Cardiac fibroblast (primary cell): ENCODE measurements around the gene CARD14.
"Not testable (repeated sequence)": the region's sequence is repeated elsewhere in the genome, so short reads cannot be mapped to it uniquely, and the experiment has no call there.

ENCODE experiments used
- DNase-seq, 2 donors: peaks; one replicate each; pipeline versions ENCODE4 v3.0.0 to v3.0.0-alpha.2; 2010; ENCODE audit warnings: low read depth in 2 of 2
- H3K4me3 ChIP-seq, 2 donors: replicated peaks in 1 of 2; 1 replicate in 1 of 2; 2 replicates in 1 of 2; pipeline ENCODE4 v1.5.1; 2011; ENCODE audit warnings: low read depth in 2 of 2, low read length in 2 of 2, mild to moderate bottlenecking in 2 of 2, moderate library complexity in 1 of 2
- CTCF ChIP-seq: IDR thresholded peaks from one replicate; pipeline ENCODE4 v1.5.1; 2011; ENCODE audit warnings: low read depth, mild to moderate bottlenecking, low read length, inconsistent platforms

Gene CARD14

GRCh38 chr17:80147035-80147822, 22.6 kb upstream of the CARD14 start, which contains the start of gene EIF4A3:
Gene EIF4A3 (minus strand): TSS chr17:80147128. CDS start chr17:80146961, 167 bp downstream.
- DNase-seq, result peak; percentile 99 to 100
- no peak for TF ChIP-seq CTCF
- peak within 1 kb of the TSS; percentile 80 to 98 for H3K4me3 ChIP-seq

- peak; percentile 80 to 82 for DNase-seq
- H3K4me3 ChIP-seq, result no peak overlapping the region
- no peak for TF ChIP-seq CTCF
Measured at GRCh38 chr17:80151333-80151732, 18.5 kb upstream of the CARD14 start.

- DNase-seq, result peak; percentile 85 to 87
- no peak for TF ChIP-seq CTCF
- H3K4me3 ChIP-seq, result no peak overlapping the region
Measured at GRCh38 chr17:80152081-80152702, 17.6 kb upstream of the CARD14 start.

GRCh38 chr17:80153004-80153403, 16.8 kb upstream of the CARD14 start:
- no peak for TF ChIP-seq CTCF
- DNase-seq, result no peak

GRCh38 chr17:80154166-80154565, 15.7 kb upstream of the CARD14 start:
- no peak for TF ChIP-seq CTCF
- no peak for DNase-seq
- no peak overlapping the region for H3K4me3 ChIP-seq

More at GRCh38 chr17:80153004-80153403, 16.8 kb upstream of the CARD14 start:
- no peak overlapping the region for H3K4me3 ChIP-seq

- H3K4me3 ChIP-seq, DNase-seq: not testable (repeated sequence)
Measured at GRCh38 chr17:80155600-80155999, 14.2 kb upstream of the CARD14 start.

GRCh38 chr17:80158846-80159245, 11.0 kb upstream of the CARD14 start:
- H3K4me3 ChIP-seq, result no peak overlapping the region
- TF ChIP-seq CTCF, result no peak
- no peak for DNase-seq
